Measurements from ENCODE around the gene FRMD4B. TPM values are rescaled to one million over a fixed set of nuclear protein-coding genes. Genes with fewer than 3 reads are reported as not detected.

Gene FRMD4B
- total and polyA plus RNA-seq, 12 donors: 5.5 to 165 (median 17.4) TPM

- no peak overlapping the region for H3K27ac ChIP-seq
- intact Hi-C loops (cut with DNase I): no loop called here
Observed at GRCh38 chr3:69376731-69377130, 9.2 kb downstream of the FRMD4B start.

GRCh38 chr3:69371816-69372215 lies 14.1 kb downstream of the FRMD4B start:
- no peaks in the 10 kb centered on the region for H3K36me3 ChIP-seq (replicated peaks in 1 of 2)
- DNase-seq: no peak
- H3K4me3 ChIP-seq: no peak overlapping the region
- WGBS, 4 donors: 83 to 90% (median 87%) methylated on average over 5 of the region's 5 CpGs
- no peaks in the 10 kb centered on the region for H3K4me1 ChIP-seq (replicated peaks in 1 of 2)
- TF ChIP-seq POLR2A (IDR thresholded peaks at IDR 0.05): no peak
- no peak for TF ChIP-seq CTCF (IDR thresholded peaks at IDR 0.05)
- intact Hi-C loops (cut with DNase I): no loop called here
- no peaks in the 10 kb centered on the region for H3K9me3 ChIP-seq (replicated peaks in 1 of 3)
- H3K27me3 ChIP-seq: no peaks in the 10 kb centered on the region
- no peak overlapping the region for H3K27ac ChIP-seq

More at GRCh38 chr3:69376731-69377130, 9.2 kb downstream of the FRMD4B start:
- no peak for DNase-seq
- Histone ChIP-seq H3K27me3 (no peaks in the 10 kb centered on the region), H3K4me1 (replicated peaks in 1 of 2) (no peaks in the 10 kb centered on the region), H3K36me3 (replicated peaks in 1 of 2) (no peaks in the 10 kb centered on the region), H3K4me3 (no peak overlapping the region), H3K9me3 (replicated peaks in 1 of 3) (no peaks in the 10 kb centered on the region)
- WGBS, 4 donors: 91 to 98% (median 96%) methylated on average over 2 of the region's 2 CpGs
- TF ChIP-seq CTCF (IDR thresholded peaks at IDR 0.05) (no peak), POLR2A (IDR thresholded peaks at IDR 0.05) (no peak)

GRCh38 chr3:69370901-69371301 lies 15.0 kb downstream of the FRMD4B start:
- no peaks in the 10 kb centered on the region for H3K27me3 ChIP-seq
- H3K9me3 ChIP-seq (replicated peaks in 1 of 3): no peaks in the 10 kb centered on the region
- H3K4me3 ChIP-seq: no peak overlapping the region
- whole genome bisulfite sequencing, 4 donors: 60 to 70% (median 65%) methylated on average over 2 of the region's 2 CpGs
- TF ChIP-seq CTCF (IDR thresholded peaks at IDR 0.05) (no peak), POLR2A (IDR thresholded peaks at IDR 0.05) (no peak)
- intact Hi-C loops (cut with DNase I): no loop called here
- no peaks in the 10 kb centered on the region for H3K36me3 ChIP-seq (replicated peaks in 1 of 2)
- DNase-seq: no peak
- H3K4me1 ChIP-seq (replicated peaks in 1 of 2): no peaks in the 10 kb centered on the region
- peak overlapping the region in 1 of 5 donors; percentile 63 for H3K27ac ChIP-seq

GRCh38 chr3:69370156-69370883 lies 15.6 kb downstream of the FRMD4B start:
- intact Hi-C loops (cut with DNase I): no loop called here
- Histone ChIP-seq H3K4me3 (peak overlapping the region in 1 of 4 donors; percentile 3), H3K4me1 (replicated peaks in 1 of 2) (no peaks in the 10 kb centered on the region), H3K9me3 (replicated peaks in 1 of 3) (no peaks in the 10 kb centered on the region), H3K36me3 (replicated peaks in 1 of 2) (no peaks in the 10 kb centered on the region), H3K27ac (peak overlapping the region in 1 of 5 donors; percentile 63), H3K27me3 (no peaks in the 10 kb centered on the region)
- WGBS, 4 donors: 54 to 62% (median 58%) methylated on average over 17 of the region's 17 CpGs
- DNase-seq: peak in 6 of 7 donors; percentile 32 to 65 (median 44)
- TF ChIP-seq POLR2A (IDR thresholded peaks at IDR 0.05): no peak

Data from adrenal gland (tissue), 12 donors.